AG09319 (cell line): ENCODE results near the gene RBBP4.
"Not testable (repeated sequence)": the region's sequence is repeated elsewhere in the genome, so short reads cannot be mapped to it uniquely, and the experiment has no call there.

Experiments
- DNase-seq: peaks from one replicate; pipeline ENCODE4 v3.0.0-alpha.2; 2010; ENCODE audit warnings: low read depth; ENCODE audit errors: extremely low read depth
- CTCF ChIP-seq: IDR thresholded peaks from 2 replicates; pipeline ENCODE4 v1.5.1; 2011; ENCODE audit warnings: low read depth, mild to moderate bottlenecking, inconsistent platforms, low read length, moderate library complexity

Gene RBBP4

GRCh38 chr1:32627596-32628162, 23.3 kb upstream of the RBBP4 start:
- TF ChIP-seq CTCF = no peak
- DNase-seq = no peak

DNA sequence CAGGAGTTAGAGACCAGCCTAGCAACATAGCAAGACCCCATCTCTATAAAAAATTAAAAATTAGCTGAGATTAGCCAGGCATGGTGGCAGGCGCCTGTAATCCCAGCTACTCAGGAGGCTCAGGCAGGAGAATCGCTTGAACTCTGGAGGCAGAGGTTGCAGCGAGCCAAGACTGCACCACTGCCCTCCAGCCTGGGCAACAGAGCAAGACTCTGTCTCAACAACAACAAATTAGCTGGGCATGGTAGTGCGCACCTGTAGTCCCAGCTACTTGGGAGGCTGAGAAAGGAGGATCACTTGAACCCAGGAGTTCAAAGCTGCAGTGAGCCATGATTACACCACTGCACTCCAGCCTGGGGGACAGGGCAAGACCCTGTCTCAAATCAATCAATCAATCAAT, 20.8 kb upstream of the RBBP4 start:
- DNase-seq = not testable (repeated sequence)

DNA sequence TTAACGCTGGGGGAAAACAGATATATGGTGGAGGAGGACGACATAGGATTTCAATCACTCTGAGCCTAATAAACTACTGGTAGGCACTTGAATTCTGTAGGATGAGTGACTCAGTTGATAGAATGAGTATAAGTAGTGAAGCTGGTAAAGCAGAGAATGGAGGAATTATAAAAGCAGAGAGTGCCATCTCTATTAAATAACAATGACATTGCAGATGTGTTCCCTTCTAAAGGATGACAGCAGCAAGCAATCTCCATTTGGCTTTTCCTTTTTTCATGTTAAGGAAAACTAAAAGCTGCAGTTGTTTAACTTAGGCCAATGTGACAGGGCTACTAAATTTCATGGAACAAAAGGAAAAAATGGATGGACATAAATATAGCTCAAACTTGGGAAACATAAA, 18.2 kb upstream of the RBBP4 start:
- TF ChIP-seq CTCF = no peak
- DNase-seq = no peak

GRCh38 chr1:32635508-32636277, 15.3 kb upstream of the RBBP4 start:
- DNase-seq = no peak
- TF ChIP-seq CTCF = no peak

GRCh38 chr1:32636914-32637645, 13.9 kb upstream of the RBBP4 start:
- no peak for DNase-seq
- no peak for TF ChIP-seq CTCF

- no peak for DNase-seq
- no peak for TF ChIP-seq CTCF
Measured at GRCh38 chr1:32639489-32640075, 11.4 kb upstream of the RBBP4 start.

- DNase-seq = not testable (repeated sequence)
Measured at GRCh38 chr1:32642292-32642827, 8.6 kb upstream of the RBBP4 start.

- DNase-seq = no peak
- no peak for TF ChIP-seq CTCF
Measured at GRCh38 chr1:32644426-32644825, 6.6 kb upstream of the RBBP4 start.
